ENCODE measurements around the gene CNOT3.

CNOT3 gene

DNA sequence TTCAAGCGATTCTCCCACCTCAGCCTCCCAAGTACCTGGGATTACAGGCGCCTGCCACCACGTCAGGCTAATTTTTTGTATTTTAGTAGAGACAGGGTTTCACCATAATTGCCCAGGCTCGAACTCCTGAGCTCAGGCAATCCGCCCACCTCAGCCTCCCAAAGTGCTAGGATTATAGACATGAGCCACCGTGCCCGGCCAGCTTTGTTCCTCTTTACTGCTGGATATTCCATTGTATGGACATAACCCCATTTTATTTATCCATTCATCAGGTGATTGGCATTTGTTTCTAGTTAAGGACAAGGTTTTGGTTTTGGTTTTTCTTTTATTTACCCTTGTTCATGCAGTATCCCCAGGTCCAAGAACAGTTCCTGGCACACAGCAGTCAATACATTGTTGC, 59.0 kb downstream of the CNOT3 start:
- no peak for DNase-seq

DNA sequence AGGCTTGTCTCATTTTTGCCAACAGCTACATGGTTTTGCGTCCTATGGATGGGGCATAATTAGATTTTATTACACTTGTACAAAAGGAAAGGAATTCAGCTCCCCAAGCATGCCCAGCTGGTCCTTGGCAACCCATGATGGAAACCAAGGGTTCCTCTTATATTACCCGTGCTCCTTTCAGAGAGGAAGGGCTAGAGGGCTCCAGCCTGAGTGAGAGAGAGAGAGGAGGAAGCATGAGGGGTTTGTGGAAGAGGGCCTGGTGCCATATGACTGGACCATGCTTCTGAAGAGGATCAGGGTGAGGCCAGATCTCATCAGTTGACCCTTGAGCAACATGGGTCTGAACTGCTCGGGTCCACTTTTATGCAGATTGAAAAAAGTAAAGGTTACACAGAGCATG, 59.6 kb downstream of the CNOT3 start:
- DNase-seq, result no peak

DNA sequence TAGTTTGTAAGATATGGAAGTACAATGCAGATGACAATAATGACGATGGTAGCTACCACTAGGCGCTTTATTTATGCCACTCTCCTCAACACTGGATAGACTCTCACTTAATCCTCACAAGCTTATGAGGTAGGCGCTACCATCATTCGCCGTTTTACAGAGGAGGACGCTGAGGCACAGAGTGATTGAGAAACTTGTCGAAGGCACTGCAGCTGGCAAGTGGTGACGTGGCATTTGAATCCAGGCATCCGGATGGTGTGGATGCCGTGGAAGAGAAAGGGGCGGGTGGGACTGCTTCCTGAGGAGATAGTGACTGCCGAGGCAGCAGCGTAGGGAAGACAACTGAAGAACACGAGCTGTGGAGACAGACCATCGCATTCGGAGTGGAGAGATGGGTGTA, 61.8 kb downstream of the CNOT3 start:
- DNase-seq, result no peak

DNA sequence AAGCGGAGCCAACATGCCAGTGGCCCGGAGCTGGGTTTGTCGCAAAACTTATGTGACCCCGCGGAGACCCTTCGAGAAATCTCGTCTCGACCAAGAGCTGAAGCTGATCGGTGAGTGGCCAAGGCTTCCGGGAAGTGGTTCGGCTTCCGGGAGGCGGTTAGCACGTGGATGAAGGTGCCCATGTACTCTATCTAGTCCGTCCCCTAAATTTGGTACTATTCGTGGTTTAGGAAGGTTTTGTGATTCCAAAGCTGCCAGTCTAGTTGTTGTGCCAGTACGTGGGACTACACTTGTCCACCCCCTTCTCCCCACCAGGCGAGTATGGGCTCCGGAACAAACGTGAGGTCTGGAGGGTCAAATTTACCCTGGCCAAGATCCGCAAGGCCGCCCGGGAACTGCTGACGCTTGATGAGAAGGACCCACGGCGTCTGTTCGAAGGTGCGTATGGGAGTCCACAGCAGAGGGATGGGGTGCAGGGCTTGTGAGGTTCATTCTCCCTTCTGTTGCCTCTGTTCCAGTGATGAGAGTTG, 63.7 kb downstream of the CNOT3 start:
- no peak for DNase-seq

DNA sequence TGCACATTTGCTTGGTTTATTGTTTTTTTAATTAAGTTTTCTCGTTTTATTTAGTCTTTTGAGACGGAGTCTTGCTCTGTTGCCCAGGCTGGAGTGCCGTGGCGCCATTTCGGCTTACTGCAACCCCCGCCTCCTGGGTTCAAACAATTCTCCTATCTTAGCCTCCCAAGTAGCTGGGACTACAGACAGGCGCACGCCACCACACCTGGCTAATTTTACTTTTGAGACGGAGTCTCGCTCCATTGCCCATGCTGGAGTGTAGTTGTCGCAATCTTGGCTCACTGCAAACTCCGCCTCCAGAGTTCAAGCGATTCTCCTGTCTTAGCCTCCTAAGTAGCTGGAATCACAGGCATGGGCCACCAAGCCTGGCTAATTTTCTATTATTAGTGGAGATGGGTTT, 64.4 kb downstream of the CNOT3 start:
- DNase-seq, result no peak

DNA sequence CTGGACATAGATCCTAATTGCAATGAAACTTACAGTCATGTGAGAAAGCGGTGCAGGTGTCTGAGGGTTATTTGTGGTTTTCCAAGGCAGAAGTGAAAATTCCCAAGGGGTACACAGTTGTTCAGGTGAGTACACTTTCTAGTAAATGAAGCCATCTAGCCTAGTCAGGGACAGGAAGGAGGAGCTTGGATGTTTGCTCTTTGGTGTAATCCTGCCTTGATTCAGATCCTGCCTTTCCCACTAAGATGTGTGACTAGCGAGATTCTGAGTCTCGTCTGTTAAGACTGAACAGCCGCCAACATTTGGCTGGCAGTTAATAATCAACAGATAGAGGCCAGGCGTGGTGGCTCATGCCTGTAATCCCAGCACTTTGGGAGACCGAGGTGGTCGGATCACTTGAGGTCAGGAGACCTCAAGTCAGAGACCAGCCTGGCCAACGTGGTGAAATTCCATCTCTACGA, 65.6 kb downstream of the CNOT3 start:
- no peak for DNase-seq

DNA sequence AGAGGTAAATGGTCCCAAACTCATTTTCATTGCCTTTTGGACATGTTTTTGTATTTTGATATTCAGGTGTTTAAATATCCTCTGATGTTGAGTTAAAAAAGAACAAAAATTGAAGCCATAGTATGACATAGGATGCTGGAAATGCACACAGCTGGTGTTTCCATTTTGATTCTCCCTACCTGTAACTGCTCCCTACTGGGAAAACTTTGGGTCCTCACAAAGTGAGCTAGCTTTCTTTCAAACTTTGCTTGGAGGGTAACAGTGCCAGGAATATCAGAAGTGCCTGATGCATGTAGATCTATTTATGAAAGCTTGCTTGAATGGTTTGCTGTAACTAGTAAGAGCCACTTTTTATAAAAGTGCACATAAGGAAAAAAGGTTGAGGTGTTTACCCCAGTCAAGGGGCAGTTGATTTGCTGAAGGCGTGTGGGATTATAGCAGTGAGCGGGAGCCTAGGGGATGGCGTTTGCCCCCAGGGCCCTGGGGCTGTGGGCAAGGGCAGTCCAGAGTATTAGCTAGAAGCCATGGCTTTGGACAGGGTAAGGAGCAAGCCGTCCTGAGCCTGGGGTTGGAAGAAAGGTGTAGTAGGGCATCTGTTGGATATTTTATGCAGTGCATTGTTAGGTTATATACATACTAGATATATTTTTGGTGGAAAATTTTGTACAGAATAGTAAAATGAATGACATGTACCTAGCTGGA, 67.4 kb downstream of the CNOT3 start:
- no peak for DNase-seq
